HPDE6-E6E7 (cell line): Measurements from ENCODE around the gene KLF13.

Experiments used
- DNase-seq: peaks from one replicate; pipeline ENCODE4 v3.0.0; 2011; ENCODE audit warnings: missing footprints; ENCODE audit errors: extremely low spot score

KLF13 gene

DNA sequence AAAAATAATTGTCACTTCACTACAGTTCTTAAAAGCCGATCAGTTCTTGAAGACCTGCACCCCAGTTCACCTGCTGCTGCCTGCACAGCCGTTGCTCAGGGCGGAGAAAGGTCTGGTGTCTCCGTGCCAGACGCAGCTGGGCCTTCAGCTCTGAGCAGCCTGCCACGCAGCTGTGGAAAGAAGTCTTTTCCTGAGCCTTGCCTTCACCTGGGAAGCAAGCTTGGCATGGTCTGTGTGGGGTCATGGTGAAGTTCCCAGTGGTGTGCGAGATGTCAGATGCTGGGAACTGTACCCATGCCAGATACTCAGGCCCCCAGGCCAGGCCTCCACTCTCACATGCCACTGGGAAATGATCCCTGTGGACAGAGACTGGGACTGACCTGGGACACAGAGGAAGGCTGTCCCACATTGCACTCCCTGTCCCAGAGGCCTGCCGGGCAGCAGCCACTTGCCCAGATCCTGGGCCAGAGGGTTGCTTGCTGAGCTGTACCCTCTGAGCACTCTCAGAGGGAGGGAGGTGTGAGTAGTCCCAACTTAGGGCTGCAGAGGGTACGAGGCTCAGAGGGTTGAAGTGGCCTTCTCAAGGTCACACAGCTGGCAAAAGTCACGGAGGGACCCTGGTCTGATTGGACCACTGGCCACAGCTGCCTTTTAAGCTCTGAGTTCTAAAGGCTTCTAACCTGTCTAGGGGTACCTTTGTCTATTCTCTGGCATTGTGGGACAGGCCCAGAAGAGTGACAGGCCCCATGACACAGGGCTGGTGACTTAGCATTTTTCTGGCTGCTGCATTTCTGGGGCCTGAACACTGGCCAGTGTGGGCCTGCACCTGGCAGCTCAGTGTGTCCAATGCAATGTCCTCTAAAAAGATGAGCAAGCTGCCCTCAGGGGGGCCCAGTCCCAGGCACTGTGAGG is 55.4 kb downstream of the KLF13 start:
- DNase-seq: no peak

GRCh38 chr15:31382713-31383045 is 56.0 kb downstream of the KLF13 start:
- no peak for DNase-seq

- no peak for DNase-seq
These were observed 56.5 kb downstream of the KLF13 start for GRCh38 chr15:31383139-31383538.

DNA sequence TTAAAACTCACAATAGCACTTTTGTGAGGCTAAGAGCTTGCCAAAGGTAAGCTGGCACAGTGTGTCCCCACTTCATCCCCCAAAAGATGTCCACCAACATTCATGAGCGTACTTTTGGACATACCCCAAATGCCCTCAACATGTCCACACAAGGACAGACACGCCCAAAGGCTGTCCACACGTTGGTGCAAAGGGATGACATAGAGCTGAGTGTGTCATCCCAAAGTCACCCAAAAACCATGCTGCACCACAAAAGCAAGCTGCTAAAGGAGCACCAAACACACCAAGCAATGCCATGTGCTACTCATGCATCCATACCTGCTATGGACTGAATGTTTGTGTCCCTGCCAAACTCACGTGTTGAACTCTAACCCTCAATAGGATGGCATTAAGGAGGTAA is 57.9 kb downstream of the KLF13 start:
- DNase-seq: no peak

DNA sequence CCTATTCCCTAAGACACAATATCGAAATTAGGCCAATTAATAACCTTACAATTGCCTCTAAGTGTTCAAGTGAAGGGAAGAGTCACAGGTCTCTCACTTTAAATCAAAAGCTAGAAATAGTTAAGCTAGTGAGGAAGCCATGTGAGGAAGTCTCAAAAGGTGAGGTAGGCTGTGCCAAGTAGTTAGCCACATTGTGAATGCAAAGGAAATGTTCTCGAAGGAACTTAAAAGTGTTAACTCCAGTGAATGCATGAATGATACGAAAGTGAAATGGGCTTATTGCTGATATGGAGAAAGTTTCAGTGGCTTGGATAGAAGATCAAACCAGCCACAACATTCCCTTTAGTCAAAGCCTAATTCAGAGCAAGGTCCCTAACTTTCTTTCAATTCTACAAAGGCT is 59.1 kb downstream of the KLF13 start:
- no peak for DNase-seq

GRCh38 chr15:31387092-31387478 is 60.5 kb downstream of the KLF13 start:
- no peak for DNase-seq

DNA sequence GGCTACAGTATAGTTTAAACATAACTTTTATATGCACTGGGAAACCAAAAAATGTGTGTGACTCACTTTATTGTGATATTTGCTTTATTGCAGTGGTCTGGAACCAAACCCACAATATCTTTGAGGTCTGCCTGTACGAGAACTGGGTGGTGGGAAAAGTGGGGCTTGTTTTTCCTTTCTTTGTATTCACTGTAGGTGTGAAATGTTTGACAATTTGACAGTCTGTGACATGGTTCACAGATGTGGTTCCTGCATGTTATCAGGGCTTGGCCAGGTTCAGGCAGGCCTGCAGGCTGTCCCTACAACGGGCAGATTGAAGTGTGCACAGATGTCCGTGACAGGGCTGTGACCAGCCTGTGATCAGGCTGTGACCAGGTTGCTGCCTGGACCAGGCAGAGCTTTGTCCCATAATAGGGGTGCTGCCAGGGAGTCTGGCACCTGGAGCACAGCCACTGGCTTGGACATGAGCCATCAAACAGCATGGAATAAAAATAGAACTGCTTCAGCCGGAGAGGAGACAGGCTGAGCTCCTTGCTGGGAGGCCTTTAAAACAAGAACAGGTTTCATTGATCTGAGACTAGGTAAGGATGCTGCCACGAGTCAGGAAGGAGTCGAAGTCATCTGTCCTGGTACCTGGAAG is 61.0 kb downstream of the KLF13 start:
- DNase-seq: no peak

DNA sequence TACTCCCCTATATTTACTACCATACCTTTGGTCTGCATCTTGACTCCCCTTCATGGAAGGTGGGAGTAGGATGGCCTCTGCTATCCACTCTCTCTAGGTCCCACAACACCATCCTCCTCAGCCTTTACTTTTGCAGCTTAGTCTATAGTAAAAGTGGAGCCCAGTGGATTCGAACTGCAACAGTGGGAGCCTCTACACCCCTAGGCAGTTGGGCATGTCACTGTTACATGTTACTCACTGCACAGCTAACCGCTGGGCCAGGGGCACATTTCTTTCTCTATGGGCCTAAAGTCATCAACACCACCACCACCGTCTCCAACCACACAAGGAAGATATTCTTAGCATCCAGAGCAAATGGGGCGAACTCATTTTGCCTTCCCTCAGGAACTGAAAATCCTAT is 62.9 kb downstream of the KLF13 start:
- no peak for DNase-seq

GRCh38 chr15:31390029-31390428 is 63.4 kb downstream of the KLF13 start:
- no peak for DNase-seq

DNA sequence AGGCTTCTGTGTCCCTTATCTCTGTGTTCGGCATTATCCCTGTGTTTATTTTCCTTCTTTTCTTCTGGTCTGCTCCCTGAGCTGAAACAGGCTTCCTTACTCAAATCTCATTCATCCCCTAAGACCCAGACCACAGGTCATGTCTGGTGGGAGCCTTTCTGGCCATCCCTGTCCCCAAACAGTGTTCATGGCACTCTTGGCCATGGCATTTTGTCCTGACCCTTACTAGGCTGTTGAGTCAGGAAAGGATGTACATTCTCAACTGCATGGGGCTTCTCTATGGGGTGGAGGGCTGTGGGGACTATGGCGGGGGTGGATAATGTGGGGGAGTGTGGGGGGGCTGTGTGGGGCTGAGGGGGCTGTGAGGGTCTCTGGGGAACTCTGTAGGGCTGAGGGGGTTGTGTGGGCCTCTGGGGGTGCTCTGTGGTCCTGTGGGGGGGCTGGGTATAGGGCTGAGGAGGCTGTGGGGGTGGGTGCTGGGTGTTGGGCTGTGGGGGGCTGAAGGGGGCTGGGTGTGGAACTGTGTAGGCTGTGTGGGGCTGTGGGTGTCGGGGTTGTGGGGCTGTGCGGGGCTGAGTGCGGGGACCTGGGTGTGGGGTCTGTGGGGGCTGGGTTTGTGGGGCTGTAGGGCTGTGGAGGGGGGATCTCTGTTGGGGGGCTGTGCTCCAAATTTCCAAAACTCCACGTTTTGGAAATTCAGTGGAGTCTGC is 64.3 kb downstream of the KLF13 start:
- DNase-seq: no peak

GRCh38 chr15:31391687-31392671 is 65.3 kb downstream of the KLF13 start:
- DNase-seq: peak; percentile 54

DNA sequence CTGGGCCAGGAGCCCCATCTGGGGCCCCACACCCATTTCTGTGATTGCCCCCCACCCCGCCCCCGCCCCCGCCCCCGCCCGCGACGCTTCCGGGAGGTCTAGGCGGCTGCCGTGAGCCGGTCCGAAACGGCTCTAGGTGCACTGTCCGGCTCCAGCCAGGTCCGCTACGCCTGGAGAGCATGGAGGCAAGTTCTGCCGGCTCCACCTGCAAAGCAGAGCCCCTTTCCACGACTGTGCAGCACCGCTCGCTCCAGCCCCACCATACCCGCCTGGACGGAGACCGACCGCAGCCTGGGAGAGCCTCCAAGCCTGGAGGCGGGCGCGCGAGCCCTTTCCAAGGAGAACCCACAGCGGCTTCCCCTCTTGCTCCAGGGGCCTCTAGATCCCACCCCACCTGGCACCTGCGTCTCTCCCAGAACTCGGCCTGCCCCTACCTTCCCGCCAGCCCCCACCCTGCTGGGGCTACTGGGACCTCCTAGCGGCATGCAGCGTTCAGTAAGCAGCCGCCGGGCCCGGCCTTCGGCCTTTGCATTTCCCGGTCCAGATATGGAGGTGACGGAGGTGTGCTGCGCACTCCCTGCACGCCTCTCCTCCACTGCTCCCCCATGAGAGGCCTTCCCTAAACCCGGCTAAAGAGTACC is 66.2 kb downstream of the KLF13 start:
- no peak for DNase-seq

- DNase-seq: no peak
These were observed 66.9 kb downstream of the KLF13 start for GRCh38 chr15:31393444-31394091.

DNA sequence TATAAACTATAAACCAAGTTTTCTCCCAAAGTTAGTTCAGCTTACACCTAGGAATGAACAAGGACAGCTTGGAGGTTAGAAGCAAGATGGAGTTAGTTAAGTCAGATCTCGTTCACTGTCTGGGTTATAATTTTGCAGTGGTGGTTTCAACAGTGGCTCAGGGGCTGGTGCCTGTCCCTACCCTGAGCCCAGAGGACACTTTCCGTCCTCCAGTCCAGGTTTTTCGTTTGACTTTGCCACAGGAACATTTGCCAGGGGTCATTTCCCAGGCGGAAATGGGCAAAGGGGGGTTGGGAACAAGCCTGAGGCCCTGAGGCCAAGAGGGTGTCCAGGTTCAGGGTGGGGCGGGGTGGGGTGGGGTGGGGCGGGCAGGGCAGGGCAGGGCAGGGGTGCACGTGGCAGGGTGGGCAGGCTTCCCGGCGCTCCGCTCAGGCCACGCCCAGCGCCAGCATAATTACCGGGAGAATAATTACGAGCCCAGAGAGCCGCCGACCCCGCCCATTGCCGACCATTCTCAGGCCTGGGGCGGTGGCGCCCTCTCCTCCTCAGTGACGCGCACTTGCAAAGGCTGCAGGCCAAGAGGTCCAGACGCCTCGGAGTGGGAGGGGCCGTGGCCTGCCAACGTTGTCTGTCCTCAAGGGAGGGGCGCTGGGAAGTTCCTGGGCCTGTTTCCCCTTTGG is 70.4 kb downstream of the KLF13 start:
- peak; percentile 64 for DNase-seq

DNA sequence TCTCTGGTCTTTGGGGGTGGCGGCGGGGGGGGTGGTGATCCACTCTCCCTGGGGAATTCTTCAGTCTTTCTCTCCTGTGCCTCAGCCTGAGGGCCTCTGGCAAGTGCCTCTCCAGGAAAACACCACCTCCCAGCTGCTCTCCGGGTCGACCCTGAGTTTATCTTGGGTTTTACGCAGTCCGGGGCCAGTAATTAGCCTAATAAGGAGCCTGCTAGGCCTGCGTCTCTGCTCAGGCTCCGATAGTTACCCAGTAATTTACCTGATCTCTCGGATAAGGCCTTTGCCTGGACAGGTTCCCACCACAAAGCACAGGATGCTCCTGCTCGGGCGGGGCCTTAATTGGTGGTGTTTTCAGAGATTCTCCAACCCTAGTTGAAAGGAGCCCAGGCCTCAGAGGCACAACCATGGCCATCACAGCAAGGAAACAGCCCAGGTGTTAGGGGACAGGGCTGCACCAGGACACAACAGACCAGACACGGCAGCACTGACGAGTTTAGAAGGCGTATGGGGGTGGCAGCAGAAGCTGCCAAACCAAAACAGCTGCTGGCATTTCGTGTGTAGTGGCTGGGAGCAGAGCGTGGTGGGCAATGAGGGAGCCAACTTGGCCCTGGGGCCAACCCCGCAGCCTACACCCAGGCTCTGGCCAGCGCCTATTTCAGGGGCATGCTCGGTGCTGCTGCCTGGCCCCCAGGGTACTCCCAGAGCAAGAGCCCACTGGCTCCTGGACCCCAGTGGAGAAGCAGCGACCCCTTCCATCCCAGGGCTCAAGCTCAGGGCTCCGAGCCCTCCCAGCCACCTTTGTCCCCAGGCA is 71.4 kb downstream of the KLF13 start:
- DNase-seq: no peak

DNA sequence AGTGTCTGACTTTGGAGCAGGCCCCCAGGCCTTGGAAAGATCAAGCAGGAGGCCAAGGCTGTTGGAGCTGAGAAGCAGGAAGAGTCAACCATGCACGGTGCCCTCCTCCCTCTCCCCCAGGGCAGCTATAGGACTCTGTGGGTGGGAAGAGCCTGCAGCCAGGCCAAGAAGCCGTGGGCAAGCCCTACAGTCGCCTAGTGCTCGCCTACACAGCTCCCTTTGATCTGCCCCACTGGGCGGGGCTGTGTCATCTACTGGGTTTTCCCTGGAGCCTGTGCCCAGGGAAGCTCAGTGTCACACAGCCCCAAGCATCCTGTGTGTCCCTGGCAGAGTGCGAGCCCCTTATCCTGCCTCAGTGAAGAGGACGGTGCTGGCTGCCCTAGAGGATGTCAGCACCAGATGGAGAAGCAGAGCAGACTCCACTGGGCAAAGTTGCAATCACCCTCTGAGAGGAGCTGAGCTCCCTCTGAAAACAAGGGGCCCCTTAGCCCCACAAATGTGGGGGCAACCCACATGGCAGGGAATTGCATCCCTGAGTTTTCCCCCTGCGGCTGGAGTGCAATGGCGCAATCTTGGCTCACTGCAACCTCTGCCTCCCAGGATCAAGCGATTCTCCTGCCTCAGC is 72.2 kb downstream of the KLF13 start:
- DNase-seq: no peak

DNA sequence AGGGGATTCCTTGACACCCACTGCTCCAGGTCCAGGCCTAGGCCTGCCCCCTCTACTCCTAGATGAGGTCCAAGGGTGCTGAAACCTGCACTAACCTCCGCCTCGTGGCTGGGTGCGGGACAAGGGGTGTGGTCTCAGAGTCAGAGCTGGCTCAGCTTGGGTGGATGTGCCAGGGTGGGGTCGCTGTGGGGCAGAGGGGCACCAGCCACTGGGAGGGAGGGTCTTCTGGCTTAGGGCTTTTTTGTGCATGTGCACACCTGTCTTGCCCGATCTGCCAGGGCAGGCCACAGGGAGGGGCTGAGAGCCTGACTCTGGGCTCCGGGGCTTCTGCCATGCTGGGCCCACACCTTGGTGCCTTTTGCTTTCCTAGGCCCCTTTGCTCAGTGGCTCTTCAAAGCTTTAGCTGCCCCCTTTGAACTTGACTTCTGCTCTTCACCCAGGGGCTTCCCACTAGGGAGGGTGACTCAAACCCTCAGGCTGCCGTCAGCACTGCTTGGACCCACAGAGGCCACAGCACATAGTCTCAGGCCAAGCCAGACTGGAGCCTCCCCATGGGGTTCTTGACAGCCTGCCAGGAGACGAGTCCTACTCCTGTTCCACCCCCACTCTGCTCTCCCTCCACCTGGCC is 73.0 kb downstream of the KLF13 start:
- no peak for DNase-seq
